Heart left ventricle (tissue), 13 donors: ENCODE measurements around the gene GSAP.

Experiments
- CTCF ChIP-seq, 12 donors: fragments of 200-600 bp; sonication (generic) in 4 of 12; IDR thresholded peaks; one replicate each; pipeline versions ENCODE4 v1.5.0 to v1.8.0; 2018 to 2022; ENCODE audit warnings: antibody characterized with exemption in 12 of 12, mild to moderate bottlenecking in 5 of 12
- POLR2A ChIP-seq, 2 donors: fragments of 450-650 bp; IDR thresholded peaks; one replicate each; pipeline ENCODE4 v1.6.1; 2017; ENCODE audit warnings: antibody characterized with exemption in 2 of 2, mild to moderate bottlenecking in 2 of 2, moderate library complexity in 2 of 2
- donor health status: ischemic (EF 13 %, LVEDD 7.1; RV severe dilation, severe dysfunction).
- donor health status: DM: no; HTN: yes; CAD: no.
- donor health status: DM: no; HTN: no; CAD: no.
- donor health status: ischemic (EF 25% LVEDD 6.9; RV normal size, moderate dysfunction).
- donor health status: ischemic (EF 25% LVEDD 5.7; RV mildly dilated, moderate dysfunction).
- donor health status: ischemic (EF 35%, LVEDD 5.7; RV mildly dilated, moderate dysfunction).
- donor health status: nonischemic (EF 11% LVEDD 7.7; RV severe dilation, severe dysfunction).
- donor health status: DM: yes; HTN: yes; CAD: no.
- donor health status: PGD.
- donor health status: ischemic (EF 29% LVEDD 5.4; RV normal size, mild dysfunction).
- donor health status: nonischemic (EF 23%, LVEDD 6.1; RV moderate dilation, normal function).

GRCh38 chr7:77378584-77378983 lies 37.6 kb downstream of the GSAP start:
- TF ChIP-seq CTCF (IDR thresholded peaks at IDR 0.05) (no peak), POLR2A (IDR thresholded peaks at IDR 0.05) (no peak)
